ENCODE results near the gene SDK1.
A peak's percentile ranks its signal among the peaks of the same experiment; 100 is the strongest.

Gene SDK1

GRCh38 chr7:3300651-3301448 lies at the start of gene SDK1:
Gene SDK1, plus strand, starts transcription at chr7:3301252. Its CDS starts 335 bp downstream, at chr7:3301587.
- DNase-seq (ENCODE audit: low read depth in 2 of 3, low spot score in 2 of 3): peak; percentile 61 to 85 (median 78)

- DNase-seq (ENCODE audit: low read depth in 2 of 3, low spot score in 2 of 3): no peak
Measured at GRCh38 chr7:3254718-3255117, 46.3 kb upstream of the SDK1 start.

- DNase-seq (ENCODE audit: low read depth in 2 of 3, low spot score in 2 of 3): no peak
Measured at GRCh38 chr7:3259711-3260400, 41.2 kb upstream of the SDK1 start.

- DNase-seq (ENCODE audit: low read depth in 2 of 3, low spot score in 2 of 3): no peak
Measured at GRCh38 chr7:3260401-3260715, 40.7 kb upstream of the SDK1 start.

- DNase-seq (ENCODE audit: low read depth in 2 of 3, low spot score in 2 of 3): no peak
Measured at GRCh38 chr7:3264693-3265339, 36.2 kb upstream of the SDK1 start.

- DNase-seq (ENCODE audit: low read depth in 2 of 3, low spot score in 2 of 3): no peak
Measured at GRCh38 chr7:3265388-3265787, 35.7 kb upstream of the SDK1 start.

- no peak for DNase-seq (ENCODE audit: low read depth in 2 of 3, low spot score in 2 of 3)
Measured at GRCh38 chr7:3266240-3266639, 34.8 kb upstream of the SDK1 start.

GRCh38 chr7:3267966-3268690 lies 32.9 kb upstream of the SDK1 start:
- no peak for DNase-seq (ENCODE audit: low read depth in 2 of 3, low spot score in 2 of 3)

GRCh38 chr7:3270362-3270761 lies 30.7 kb upstream of the SDK1 start:
- DNase-seq (ENCODE audit: low read depth in 2 of 3, low spot score in 2 of 3): no peak

GRCh38 chr7:3271298-3271697 lies 29.8 kb upstream of the SDK1 start:
- DNase-seq (ENCODE audit: low read depth in 2 of 3, low spot score in 2 of 3): no peak

- no peak for DNase-seq (ENCODE audit: low read depth in 2 of 3, low spot score in 2 of 3)
Measured at GRCh38 chr7:3272691-3273141, 28.3 kb upstream of the SDK1 start.

- no peak for DNase-seq (ENCODE audit: low read depth in 2 of 3, low spot score in 2 of 3)
Measured at GRCh38 chr7:3274131-3274530, 26.9 kb upstream of the SDK1 start.

- DNase-seq (ENCODE audit: low read depth in 2 of 3, low spot score in 2 of 3): no peak
Measured at GRCh38 chr7:3277604-3278572, 23.2 kb upstream of the SDK1 start.

GRCh38 chr7:3279147-3279818 lies 21.8 kb upstream of the SDK1 start:
- no peak for DNase-seq (ENCODE audit: low read depth in 2 of 3, low spot score in 2 of 3)

- DNase-seq (ENCODE audit: low read depth in 2 of 3, low spot score in 2 of 3): no peak
Measured at GRCh38 chr7:3280445-3280844, 20.6 kb upstream of the SDK1 start.

GRCh38 chr7:3280946-3281656 lies 20.0 kb upstream of the SDK1 start:
- DNase-seq (ENCODE audit: low read depth in 2 of 3, low spot score in 2 of 3): no peak

GRCh38 chr7:3282457-3282856 lies 18.6 kb upstream of the SDK1 start:
- DNase-seq (ENCODE audit: low read depth in 2 of 3, low spot score in 2 of 3): no peak

- DNase-seq (ENCODE audit: low read depth in 2 of 3, low spot score in 2 of 3): no peak
Measured at GRCh38 chr7:3283130-3283704, 17.8 kb upstream of the SDK1 start.

- DNase-seq (ENCODE audit: low read depth in 2 of 3, low spot score in 2 of 3): no peak
Measured at GRCh38 chr7:3285652-3286051, 15.4 kb upstream of the SDK1 start.
